Vagina (tissue), 2 donors: ENCODE results near the gene FGFBP1. TPM values are rescaled to one million over a fixed set of nuclear protein-coding genes. Genes with fewer than 3 reads are reported as not detected.
A peak's percentile ranks its signal among the peaks of the same experiment; 100 is the strongest.
"Not testable (repeated sequence)": the region's sequence is repeated elsewhere in the genome, so short reads cannot be mapped to it uniquely, and the experiment has no call there.

Experiments used
- DNase-seq, 2 donors: peaks; one replicate each; pipeline ENCODE4 v3.0.0-alpha.2; 2017; ENCODE audit errors: extremely low spot score in 2 of 2
- H3K27ac ChIP-seq: fragments of 200-600 bp; sonication (generic); one replicate; pipeline ENCODE4 v1.5.1; 2019
- H3K27me3 ChIP-seq: fragments of 200-600 bp; sonication (generic); one replicate; pipeline ENCODE4 v1.5.1; 2019
- H3K36me3 ChIP-seq, 2 donors: fragments of 200-600 bp; sonication (generic); one replicate each; pipeline ENCODE4 v1.5.1; 2017 to 2019
- H3K4me1 ChIP-seq: fragments of 200-600 bp; sonication (generic); one replicate; pipeline ENCODE4 v1.5.1; 2019
- H3K4me3 ChIP-seq, 2 donors: fragments of 200-600 bp; sonication (generic); 1 replicate in 1 of 2; 2 replicates in 1 of 2; pipeline ENCODE4 v1.5.1; 2016 to 2019
- H3K9me3 ChIP-seq: fragments of 200-600 bp; sonication (generic); one replicate; pipeline ENCODE4 v1.5.1; 2019
- CTCF ChIP-seq, 3 experiments: fragments of 450-650 bp in 2 of 3; fragments of 200-600 bp in 1 of 3; sonication (generic) in 1 of 3; IDR thresholded peaks; one replicate each; pipeline ENCODE4 v1.5.1; 2017 to 2019; ENCODE audit warnings: antibody characterized with exemption in 3 of 3, mild to moderate bottlenecking in 2 of 3, moderate library complexity in 2 of 3
- POLR2A ChIP-seq, 2 donors: fragments of 450-650 bp; IDR thresholded peaks; one replicate each; pipeline ENCODE4 v1.6.1; 2017; ENCODE audit warnings: antibody characterized with exemption in 2 of 2, mild to moderate bottlenecking in 2 of 2, moderate library complexity in 2 of 2
- POLR2AphosphoS5 ChIP-seq, 2 donors: sonication (generic); formaldehyde crosslinking; IDR thresholded peaks; one replicate each; pipeline ENCODE4 v1.9.0; 2017; ENCODE audit warnings: antibody characterized with exemption in 2 of 2, mild to moderate bottlenecking in 2 of 2, low read depth in 1 of 2; ENCODE audit not compliant: insufficient read depth in 1 of 2
- intact Hi-C: fragments of 100-400 bp; cut with DNase I; formaldehyde crosslinking; loops from one replicate; pipeline ENCODE4 v1.15.1; 2023
- total RNA-seq: library from RNA; depleted of rRNA; stranded (reverse); fragments of >200 nt; gene quantifications from one replicate; pipeline ENCODE4 v1.2.3, GENCODE V29; 2016

FGFBP1 gene
- total RNA-seq, 1 donor from 2014 or later = 61.9 TPM

GRCh38 chr4:15921592-15921932 lies 17.0 kb downstream of the FGFBP1 start:
- Histone ChIP-seq H3K9me3 (no peaks in the 10 kb centered on the region), H3K27ac (no peak overlapping the region), H3K27me3 (no peaks in the 10 kb centered on the region), H3K4me3 (no peak overlapping the region), H3K4me1 (no peaks in the 10 kb centered on the region), H3K36me3 (no peaks in the 10 kb centered on the region)
- no peak for DNase-seq
- no peak for TF ChIP-seq CTCF (IDR thresholded peaks at IDR 0.05)
- no peak for TF ChIP-seq POLR2AphosphoS5 (IDR thresholded peaks at IDR 0.05; ENCODE audit: insufficient read depth in 1 of 2, low read depth in 1 of 2)
- no peak for TF ChIP-seq POLR2A (IDR thresholded peaks at IDR 0.05)
- intact Hi-C loops = no loop called here

- no peak for DNase-seq
Measured at GRCh38 chr4:15920723-15921591, 17.6 kb downstream of the FGFBP1 start.

GRCh38 chr4:15918484-15919129 lies 19.9 kb downstream of the FGFBP1 start:
- Histone ChIP-seq H3K4me1 (no peaks in the 10 kb centered on the region), H3K27ac (no peak overlapping the region), H3K9me3 (no peaks in the 10 kb centered on the region), H3K36me3 (no peaks in the 10 kb centered on the region), H3K4me3 (no peak overlapping the region), H3K27me3 (no peaks in the 10 kb centered on the region)
- intact Hi-C loops = no loop called here
- DNase-seq = no peak
- TF ChIP-seq POLR2AphosphoS5 (IDR thresholded peaks at IDR 0.05; ENCODE audit: insufficient read depth in 1 of 2, low read depth in 1 of 2) (no peak), CTCF (IDR thresholded peaks at IDR 0.05) (no peak), POLR2A (IDR thresholded peaks at IDR 0.05) (no peak)

More at GRCh38 chr4:15920723-15921591, 17.6 kb downstream of the FGFBP1 start:
- Histone ChIP-seq H3K36me3 (no peaks in the 10 kb centered on the region), H3K27ac (no peak overlapping the region), H3K4me1 (no peaks in the 10 kb centered on the region), H3K27me3 (no peaks in the 10 kb centered on the region), H3K9me3 (no peaks in the 10 kb centered on the region), H3K4me3 (no peak overlapping the region)
- TF ChIP-seq POLR2AphosphoS5 (IDR thresholded peaks at IDR 0.05; ENCODE audit: insufficient read depth in 1 of 2, low read depth in 1 of 2) = peak in 1 of 2 donors; percentile 51
- no peak for TF ChIP-seq POLR2A (IDR thresholded peaks at IDR 0.05)
- TF ChIP-seq CTCF (IDR thresholded peaks at IDR 0.05) = no peak
- intact Hi-C loops = no loop called here

- Histone ChIP-seq H3K4me3 (no peak overlapping the region), H3K27ac (no peak overlapping the region), H3K36me3 (no peaks in the 10 kb centered on the region), H3K27me3 (no peaks in the 10 kb centered on the region), H3K4me1 (no peaks in the 10 kb centered on the region), H3K9me3 (no peaks in the 10 kb centered on the region)
- no peak for DNase-seq
- intact Hi-C loops = no loop called here
- no peak for TF ChIP-seq CTCF (IDR thresholded peaks at IDR 0.05)
- no peak for TF ChIP-seq POLR2AphosphoS5 (IDR thresholded peaks at IDR 0.05; ENCODE audit: insufficient read depth in 1 of 2, low read depth in 1 of 2)
- TF ChIP-seq POLR2A (IDR thresholded peaks at IDR 0.05) = no peak
Measured at GRCh38 chr4:15917297-15917696, 21.2 kb downstream of the FGFBP1 start.

GRCh38 chr4:15916358-15916757 lies 22.2 kb downstream of the FGFBP1 start:
- H3K9me3 ChIP-seq, H3K36me3 ChIP-seq, intact Hi-C loops, H3K27me3 ChIP-seq, H3K4me1 ChIP-seq, H3K4me3 ChIP-seq, H3K27ac ChIP-seq, DNase-seq: not testable (repeated sequence)
